Panc1 (cell line): ENCODE results near the gene MAPK11.

ENCODE experiments used
- POLR2AphosphoS5 ChIP-seq: IDR thresholded peaks from 2 replicates; pipeline ENCODE4 v1.6.1; 2012; ENCODE audit warnings: mild to moderate bottlenecking, low read depth, low read length, moderate library complexity
- TCF7L2 ChIP-seq: IDR thresholded peaks from 2 replicates; pipeline ENCODE4 v1.6.1; 2011; ENCODE audit warnings: mild to moderate bottlenecking, low read depth, low read length, inconsistent platforms
- TF ChIP-seq, protein P1 (sequence below): fragments of 450-650 bp; IDR thresholded peaks from 2 replicates; pipeline ENCODE4 v1.5.1; 2017; ENCODE audit warnings: mild to moderate bottlenecking
- TF ChIP-seq, protein P2 (sequence below), 2 experiments: IDR thresholded peaks; 2 replicates each; pipeline ENCODE4 v1.6.1; 2011 to 2012; ENCODE audit warnings: low read depth in 2 of 2, control low read depth in 1 of 2, low read length in 1 of 2, mild to moderate bottlenecking in 1 of 2, moderate library complexity in 1 of 2; ENCODE audit not compliant: insufficient read depth in 1 of 2

DNA sequence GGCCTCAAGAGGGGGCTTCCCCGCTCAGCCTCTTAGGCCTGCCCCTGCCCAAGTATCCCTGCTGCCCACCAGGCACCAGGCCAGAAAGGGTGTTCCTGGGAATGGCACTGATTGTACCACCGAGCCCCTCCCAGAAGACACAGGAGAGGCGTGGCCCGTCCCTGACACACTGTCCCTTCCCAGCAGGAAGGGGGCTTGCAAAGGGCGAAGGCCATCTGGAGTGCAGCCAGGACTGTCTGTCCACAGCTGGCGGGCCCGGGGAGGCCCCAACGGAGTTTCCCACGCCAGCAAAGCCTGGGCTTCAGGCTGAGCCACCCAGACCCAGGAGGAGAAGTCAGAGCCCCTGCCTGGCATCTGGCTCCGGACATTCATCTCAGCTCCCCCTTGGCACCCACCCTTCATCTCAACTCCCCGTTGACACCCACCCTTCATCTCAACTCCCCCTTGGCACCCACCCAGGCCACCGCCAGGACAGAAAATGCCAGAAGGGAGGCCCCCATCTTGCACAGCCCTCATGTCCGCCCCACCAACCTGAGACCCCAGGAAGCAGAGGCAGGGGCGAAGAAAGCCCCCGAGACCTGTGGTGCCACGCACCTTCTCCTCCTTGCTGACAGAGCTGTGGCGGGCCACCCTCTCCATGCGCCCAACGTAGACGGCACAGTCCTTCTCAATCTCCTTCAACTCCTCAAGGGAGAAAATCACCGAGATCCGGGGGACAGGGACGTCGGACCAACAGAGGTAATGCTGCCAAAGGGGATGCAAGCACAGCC is 44.8 kb downstream of the MAPK11 start:
- TF ChIP-seq, protein P1, sequence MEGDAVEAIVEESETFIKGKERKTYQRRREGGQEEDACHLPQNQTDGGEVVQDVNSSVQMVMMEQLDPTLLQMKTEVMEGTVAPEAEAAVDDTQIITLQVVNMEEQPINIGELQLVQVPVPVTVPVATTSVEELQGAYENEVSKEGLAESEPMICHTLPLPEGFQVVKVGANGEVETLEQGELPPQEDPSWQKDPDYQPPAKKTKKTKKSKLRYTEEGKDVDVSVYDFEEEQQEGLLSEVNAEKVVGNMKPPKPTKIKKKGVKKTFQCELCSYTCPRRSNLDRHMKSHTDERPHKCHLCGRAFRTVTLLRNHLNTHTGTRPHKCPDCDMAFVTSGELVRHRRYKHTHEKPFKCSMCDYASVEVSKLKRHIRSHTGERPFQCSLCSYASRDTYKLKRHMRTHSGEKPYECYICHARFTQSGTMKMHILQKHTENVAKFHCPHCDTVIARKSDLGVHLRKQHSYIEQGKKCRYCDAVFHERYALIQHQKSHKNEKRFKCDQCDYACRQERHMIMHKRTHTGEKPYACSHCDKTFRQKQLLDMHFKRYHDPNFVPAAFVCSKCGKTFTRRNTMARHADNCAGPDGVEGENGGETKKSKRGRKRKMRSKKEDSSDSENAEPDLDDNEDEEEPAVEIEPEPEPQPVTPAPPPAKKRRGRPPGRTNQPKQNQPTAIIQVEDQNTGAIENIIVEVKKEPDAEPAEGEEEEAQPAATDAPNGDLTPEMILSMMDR = no peak
- no peak for TF ChIP-seq POLR2AphosphoS5
- TF ChIP-seq, protein P2, sequence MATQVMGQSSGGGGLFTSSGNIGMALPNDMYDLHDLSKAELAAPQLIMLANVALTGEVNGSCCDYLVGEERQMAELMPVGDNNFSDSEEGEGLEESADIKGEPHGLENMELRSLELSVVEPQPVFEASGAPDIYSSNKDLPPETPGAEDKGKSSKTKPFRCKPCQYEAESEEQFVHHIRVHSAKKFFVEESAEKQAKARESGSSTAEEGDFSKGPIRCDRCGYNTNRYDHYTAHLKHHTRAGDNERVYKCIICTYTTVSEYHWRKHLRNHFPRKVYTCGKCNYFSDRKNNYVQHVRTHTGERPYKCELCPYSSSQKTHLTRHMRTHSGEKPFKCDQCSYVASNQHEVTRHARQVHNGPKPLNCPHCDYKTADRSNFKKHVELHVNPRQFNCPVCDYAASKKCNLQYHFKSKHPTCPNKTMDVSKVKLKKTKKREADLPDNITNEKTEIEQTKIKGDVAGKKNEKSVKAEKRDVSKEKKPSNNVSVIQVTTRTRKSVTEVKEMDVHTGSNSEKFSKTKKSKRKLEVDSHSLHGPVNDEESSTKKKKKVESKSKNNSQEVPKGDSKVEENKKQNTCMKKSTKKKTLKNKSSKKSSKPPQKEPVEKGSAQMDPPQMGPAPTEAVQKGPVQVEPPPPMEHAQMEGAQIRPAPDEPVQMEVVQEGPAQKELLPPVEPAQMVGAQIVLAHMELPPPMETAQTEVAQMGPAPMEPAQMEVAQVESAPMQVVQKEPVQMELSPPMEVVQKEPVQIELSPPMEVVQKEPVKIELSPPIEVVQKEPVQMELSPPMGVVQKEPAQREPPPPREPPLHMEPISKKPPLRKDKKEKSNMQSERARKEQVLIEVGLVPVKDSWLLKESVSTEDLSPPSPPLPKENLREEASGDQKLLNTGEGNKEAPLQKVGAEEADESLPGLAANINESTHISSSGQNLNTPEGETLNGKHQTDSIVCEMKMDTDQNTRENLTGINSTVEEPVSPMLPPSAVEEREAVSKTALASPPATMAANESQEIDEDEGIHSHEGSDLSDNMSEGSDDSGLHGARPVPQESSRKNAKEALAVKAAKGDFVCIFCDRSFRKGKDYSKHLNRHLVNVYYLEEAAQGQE (IDR thresholded peaks at IDR 0.05; ENCODE audit: insufficient read depth in 1 of 2, low read depth in 2 of 2, low read length in 1 of 2) = no peak
- no peak for TF ChIP-seq TCF7L2
